ENCODE results near the gene ACTG2. TPM values are rescaled to one million over a fixed set of nuclear protein-coding genes. Genes with fewer than 3 reads are reported as not detected.
A peak's percentile ranks its signal among the peaks of the same experiment; 100 is the strongest.
"Not testable (repeated sequence)": the region's sequence is repeated elsewhere in the genome, so short reads cannot be mapped to it uniquely, and the experiment has no call there.

ACTG2 gene
- total RNA-seq, 2 donors from 2014 or later = 12.1 to 13.5 TPM

DNA sequence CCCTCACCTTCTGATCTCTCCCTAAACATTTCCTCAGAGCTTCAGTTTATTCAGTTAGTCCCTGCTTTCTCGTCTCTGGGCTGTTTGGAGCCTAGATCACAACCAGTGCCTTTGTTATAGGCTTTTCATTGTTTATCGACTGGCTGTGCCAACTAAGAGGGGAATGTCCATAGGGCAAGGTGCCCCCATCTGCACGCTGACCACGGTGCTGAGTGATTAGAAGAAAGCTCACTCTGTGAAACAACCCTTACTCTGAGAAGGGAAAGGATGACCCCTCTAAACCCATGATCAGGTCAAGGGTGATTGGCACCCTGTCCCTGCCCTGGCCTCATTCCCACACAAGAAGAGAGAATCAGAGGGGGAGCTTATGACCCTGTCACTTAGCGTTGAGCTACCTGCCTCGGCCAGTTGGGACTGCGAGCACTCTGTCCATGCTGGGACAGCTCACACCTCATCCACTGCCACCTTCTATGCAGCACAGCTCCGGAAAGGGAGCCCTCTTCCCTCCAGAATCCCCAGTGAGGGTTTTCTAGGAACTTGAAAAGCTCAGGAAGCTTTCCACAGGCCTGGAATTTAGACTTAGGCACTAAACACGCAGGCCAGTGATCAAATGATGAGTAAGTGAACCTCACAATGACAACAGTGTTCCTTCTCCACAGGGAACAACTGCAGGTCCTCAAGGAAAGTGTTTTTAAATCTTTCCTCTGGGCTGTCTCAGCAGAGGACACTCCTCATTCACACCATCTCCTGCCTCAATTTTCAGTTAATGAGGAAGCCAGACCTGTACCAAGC lies 2.3 kb upstream of the ACTG2 start:
- intact Hi-C loops (cut with DNase I) = no loop called here
- no peak for ATAC-seq
- no peak for DNase-seq

DNA sequence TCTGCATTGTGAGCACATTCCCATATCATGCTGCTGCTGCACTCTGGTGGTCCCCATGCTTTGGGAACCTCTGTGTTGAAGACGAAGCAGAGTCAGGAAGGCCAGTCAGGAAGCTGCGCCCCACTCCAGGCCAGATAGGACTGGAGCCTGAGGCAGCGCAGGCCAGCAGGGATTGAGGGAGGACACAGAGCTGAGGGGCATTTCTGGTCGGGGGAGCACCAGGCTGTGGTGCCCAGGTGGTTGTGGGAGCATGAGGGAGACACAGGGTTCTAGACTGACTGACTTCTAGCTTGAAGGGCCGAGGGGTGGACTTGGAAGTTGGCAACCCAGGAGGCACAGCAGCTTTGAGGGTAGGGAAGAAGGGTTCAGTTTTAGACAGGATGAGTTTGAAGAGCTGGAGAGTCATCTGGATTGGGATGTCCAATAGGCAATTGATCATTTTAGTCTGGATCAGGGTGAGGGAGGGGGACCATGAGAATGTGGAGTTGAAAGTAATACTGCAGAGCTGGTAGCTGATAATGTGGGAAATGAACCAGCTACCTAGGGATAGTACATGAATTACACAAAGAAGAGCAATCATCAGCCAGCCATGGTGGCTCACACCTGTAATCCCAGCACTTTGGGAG lies 1.4 kb upstream of the ACTG2 start:
- no peak for ATAC-seq
- intact Hi-C loops (cut with DNase I) = no loop called here
- no peak for DNase-seq

DNA sequence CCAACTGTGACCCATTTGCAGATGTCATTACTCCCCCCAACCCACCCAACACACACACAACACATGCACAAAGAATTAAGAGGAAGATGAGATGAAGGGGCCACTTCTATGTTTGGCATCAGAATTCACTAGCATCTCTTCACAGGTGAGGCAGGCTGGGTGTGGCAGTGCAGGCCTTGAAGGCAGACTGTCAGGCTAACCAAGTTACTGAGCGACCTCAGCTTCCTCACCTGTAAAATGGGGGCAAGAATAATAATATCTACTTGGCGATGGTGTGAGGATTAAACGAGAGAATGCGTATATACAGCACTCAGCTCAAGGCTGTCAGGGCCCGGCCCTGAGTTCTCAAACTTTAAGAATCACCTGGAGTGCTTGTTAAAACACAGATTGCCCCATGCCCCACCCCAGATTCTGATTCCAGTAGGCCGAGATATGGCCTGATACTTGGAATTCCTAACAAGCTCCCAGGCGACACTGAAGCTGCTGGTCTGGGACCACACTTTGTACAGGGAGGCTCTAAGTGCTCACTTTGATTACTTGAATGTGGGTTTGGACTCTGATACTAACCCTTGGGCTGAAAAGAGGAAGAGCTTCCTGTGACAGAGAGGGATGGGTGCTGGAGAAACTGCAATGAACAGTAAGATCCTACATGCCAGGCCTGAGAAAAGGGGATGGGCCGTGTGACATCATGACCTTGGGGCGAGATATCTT lies 1.1 kb downstream of the ACTG2 start:
- DNase-seq (no peak), ATAC-seq (no peak)
- intact Hi-C loops (cut with DNase I) = no loop called here

DNA sequence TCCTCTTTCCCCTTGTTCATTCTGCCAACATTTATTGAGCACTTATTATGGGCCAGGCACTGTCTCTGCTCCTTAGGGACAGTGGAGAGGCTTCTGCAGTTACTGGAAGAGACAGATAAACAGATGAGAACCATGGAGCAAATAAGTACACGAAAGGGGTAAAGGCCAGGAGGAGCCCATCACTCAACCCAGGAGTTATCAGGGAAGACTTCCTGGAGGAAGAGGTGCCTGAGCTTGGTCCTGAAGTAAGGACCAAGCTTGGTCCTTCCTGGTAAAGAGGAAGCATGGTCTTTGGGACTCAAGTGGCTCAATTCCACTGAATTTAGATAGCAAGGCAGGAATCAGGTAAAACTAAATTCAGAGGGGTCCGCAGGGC lies 1.7 kb downstream of the ACTG2 start:
- intact Hi-C loops (cut with DNase I) = no loop called here
- ATAC-seq = no peak
- DNase-seq = no peak

DNA sequence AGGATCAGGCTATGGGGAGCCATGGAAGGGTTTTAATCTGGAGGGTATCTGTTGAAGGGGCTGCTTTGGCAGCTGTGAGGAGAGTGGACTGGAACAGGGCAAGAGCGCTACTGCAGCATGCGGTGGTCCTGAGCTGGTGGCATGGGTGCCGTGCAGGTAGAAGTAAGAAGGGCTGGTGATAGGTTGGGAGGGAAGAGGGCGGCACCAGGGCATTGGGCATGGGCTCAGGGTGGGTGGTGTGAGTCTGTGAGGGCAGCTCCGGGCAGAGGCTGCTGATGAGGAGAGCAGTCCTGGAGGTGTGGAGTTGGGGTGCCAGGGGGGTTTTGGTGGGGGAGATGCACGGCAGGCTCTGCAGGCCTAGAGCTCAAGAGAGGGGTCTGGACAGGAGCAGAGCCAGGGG lies 2.1 kb downstream of the ACTG2 start:
- DNase-seq (no peak), ATAC-seq (no peak)
- intact Hi-C loops (cut with DNase I) = no loop called here

DNA sequence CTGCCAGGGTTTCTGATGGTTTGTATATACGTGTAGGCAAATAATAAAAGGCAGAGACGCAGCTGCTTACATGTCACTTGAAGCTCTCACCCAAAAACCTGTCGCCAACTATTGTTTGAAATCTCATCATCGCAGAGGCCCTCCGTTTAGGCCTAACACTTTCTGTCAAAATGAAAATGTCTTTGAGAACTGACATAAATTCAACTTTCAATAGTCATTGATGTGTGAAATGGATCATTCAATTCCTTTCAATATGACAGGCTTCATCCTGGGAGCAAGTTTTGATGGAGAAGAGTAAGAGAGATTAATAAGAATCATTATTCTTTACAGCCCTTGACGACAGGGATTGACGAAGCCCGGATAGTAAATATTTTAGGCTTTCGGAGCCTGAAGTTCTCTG lies 2.7 kb downstream of the ACTG2 start:
- ATAC-seq = no peak
- intact Hi-C loops (cut with DNase I) = no loop called here
- DNase-seq = no peak

DNA sequence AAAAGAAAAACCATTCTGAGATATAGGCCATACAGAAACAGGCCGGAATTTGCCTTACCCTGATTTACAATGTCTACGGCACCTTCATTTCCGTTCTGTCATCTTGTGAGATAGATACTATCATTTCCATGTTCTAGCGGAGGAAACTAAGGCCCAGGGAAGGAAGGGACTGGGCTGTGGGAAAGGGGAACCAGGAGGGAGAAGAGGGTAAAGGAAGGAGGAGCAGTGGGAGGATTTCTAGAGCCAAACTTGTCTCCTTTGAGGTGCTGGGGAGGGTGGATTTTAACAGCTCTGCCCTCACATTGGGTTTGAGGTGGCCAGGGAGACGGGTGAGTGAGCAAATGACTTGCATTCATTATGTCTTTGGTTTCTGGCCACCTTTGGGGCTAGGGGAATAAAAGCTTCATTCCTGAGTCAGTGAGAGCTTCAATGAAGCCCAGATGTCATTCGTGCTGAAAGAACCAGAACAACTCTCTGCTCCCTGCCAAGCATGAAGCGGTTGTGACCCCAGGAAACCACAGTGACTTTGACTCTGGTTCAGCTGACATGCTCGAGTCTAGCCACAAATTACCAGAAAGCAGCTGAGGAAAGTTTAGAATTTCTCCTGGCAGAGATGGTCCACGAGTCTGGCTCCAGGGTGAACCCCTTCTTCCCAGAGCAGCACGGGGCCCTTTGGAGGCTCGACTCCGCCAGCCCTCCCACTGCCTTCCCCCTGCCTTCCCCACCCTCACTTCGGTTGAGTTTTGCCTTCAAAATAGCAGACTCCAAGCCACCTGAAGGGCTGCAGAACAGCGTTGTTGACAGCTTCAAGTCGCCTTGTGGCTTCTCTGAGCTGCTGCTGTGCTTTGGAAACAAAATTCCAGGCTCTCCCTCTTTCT lies 3.8 kb downstream of the ACTG2 start:
- peak; percentile 71 to 74 for ATAC-seq
- DNase-seq = no peak
- intact Hi-C loops (cut with DNase I) = no loop called here

DNA sequence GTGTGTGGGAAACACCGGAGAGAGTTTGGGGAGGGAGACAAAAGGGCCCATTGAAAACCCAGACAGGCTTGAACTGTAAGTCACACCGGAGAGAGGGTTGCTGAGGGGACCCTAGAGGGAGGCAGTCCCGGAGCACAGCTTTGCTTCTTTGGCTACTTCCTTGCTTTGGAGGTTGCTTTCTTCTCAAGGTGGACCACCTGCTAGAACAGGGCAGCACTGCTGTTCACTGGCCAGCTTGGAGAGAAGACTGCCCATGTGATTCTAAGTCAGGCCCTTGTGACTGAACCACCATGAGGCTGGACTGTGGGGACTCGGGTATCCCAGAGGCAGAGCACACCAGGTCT lies 4.4 kb downstream of the ACTG2 start:
- intact Hi-C loops (cut with DNase I) = no loop called here
- ATAC-seq (no peak), DNase-seq (no peak)

DNA sequence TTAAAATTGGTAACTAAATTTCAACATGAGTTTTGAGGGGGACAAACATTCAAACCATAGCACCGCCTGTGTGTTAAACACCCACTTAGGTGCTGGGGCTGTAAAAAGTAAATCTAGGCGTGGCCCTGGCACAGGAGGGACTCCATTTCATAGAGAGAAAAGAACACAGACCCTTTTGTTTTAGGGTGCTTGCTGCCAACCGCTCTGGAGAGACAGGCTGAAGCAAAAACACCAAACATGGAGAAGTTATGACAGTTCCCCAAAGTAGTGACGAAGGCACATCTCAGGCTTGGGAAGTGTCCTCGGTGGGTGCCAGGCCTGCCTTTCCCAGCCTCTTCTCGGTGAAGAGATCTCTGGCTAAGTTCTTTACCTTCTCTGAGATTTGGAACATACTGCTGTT lies 5.1 kb downstream of the ACTG2 start:
- DNase-seq (no peak), ATAC-seq (no peak)
- intact Hi-C loops (cut with DNase I) = no loop called here

DNA sequence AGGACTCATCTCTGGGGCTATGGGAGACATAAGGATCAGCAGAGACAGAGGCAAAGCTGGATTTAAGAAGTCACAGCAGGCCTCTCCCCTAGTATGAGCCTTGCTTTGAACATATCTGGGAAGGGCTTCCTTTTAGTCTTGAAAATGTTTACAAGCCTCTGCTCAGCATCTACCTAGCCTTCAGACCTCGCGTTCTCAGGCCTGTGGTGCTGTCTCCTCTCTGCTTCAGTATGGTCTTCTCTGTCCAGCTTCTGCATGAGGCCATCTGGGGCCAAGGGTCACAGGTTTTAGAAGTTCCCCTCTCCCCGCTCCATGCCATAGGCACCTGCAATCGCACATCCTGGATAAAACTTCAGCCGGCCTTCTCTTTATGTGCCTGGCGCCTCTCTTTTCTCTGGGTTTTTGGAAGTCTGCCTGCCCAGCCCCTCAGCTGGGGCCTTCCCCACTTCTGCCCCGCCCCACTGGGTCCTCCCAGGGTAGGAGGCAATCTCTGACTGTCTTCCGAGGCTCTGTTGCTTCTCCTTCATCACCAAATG lies 7.1 kb downstream of the ACTG2 start:
- DNase-seq = no peak
- intact Hi-C loops (cut with DNase I) = no loop called here
- no peak for ATAC-seq

DNA sequence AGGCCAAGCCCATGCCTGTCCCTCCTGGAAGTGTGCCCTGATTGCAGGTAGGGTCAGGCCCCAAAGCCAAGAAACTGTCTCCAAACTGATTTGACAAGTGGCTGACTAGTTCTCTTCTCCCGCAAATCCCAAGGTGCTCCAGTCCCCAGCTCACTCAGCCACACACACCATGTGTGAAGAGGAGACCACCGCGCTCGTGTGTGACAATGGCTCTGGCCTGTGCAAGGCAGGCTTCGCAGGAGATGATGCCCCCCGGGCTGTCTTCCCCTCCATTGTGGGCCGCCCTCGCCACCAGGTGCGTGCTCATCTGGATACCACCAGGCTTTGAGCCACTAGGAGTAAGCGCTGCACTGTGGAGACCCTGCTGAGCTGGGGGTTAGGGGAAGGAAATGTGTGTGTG lies 8.3 kb downstream of the ACTG2 start:
- DNase-seq (no peak), ATAC-seq (no peak)
- intact Hi-C loops (cut with DNase I) = no loop called here

DNA sequence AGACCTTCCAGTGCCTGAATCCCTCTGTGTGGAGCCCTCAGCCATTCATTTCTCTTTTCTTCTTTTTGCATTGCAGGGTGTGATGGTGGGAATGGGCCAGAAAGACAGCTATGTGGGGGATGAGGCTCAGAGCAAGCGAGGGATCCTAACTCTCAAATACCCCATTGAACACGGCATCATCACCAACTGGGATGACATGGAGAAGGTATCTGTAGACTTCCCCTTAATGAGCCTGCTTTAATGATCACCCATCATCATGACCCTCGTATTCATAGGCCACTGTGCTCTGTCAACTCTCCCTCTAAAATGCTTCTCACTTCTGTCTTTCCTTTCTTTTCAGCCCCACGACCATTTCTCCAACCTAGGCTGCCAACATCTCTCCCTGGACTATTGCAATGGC lies 9.5 kb downstream of the ACTG2 start:
- intact Hi-C loops (cut with DNase I) = no loop called here
- no peak for ATAC-seq
- no peak for DNase-seq

DNA sequence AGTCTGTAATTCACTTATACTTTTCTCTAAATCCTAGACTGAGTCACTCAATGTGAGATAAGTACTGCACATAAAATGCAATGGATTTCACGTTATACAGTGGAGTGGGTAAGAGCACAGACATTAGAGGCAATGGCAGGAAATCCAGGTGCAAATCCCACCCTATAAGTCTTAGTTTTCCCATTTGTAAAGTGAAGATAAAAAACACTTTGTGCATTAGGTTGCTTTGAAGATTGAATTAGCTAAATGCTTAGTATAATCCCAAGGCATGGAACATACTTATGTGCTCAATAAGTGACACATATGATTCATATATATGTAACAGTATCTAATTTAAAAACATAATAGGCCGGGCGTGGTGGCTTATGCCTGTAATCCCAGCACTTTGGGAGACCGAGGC lies 10.5 kb downstream of the ACTG2 start:
- no peak for ATAC-seq
- no peak for DNase-seq
- intact Hi-C loops (cut with DNase I) = no loop called here

DNA sequence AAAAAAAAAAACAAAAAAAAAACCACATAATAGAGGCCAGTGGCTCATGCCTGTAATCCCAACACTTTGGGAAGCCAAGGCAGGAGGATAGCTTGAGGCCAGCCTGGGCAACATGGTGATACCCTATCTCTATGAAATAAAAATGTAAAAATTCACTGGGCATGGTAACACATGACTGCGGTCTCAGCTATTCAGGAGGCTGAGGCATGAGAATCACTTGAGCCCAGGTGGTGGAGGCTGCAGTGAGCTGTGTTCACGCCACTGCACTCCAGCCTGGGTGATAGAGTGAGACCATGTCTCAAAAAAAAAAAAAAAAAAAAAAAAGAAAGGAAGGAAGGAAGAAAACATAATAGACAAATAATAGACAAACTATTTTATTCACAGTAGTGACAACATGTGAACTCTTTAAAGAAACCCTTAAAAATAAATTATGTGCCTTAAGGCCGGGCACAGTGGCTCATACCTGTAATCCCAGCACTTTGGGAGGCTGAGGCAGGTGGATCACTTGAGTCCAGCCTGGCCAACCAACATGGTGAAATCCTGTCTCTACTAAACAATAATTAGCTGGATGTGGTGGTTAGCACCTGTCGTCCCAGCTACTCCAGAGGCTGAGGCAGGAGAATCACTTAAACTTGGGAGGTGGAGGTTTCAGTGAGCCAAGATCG lies 11.3 kb downstream of the ACTG2 start:
- DNase-seq; intact Hi-C loops (cut with DNase I); ATAC-seq: not testable (repeated sequence)

DNA sequence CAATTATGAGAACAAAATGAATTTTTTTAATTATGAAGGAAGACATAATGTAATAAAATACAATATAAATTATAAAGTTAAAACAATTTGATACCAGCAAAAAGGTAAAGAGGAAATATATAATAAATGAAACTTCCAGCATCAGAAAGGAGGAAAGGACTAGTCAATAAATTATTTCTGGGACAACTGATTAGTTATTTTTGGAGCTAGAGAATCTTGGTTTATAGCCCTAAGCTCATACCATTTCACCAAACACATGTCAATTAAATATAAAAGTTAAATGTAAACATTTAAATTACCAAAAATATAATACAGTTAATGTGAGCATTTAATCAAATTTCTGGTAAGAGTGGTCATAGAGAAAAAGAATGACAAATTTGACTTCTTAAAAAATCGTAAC lies 12.1 kb downstream of the ACTG2 start:
- ATAC-seq (no peak), DNase-seq (no peak)
- intact Hi-C loops (cut with DNase I) = no loop called here

DNA sequence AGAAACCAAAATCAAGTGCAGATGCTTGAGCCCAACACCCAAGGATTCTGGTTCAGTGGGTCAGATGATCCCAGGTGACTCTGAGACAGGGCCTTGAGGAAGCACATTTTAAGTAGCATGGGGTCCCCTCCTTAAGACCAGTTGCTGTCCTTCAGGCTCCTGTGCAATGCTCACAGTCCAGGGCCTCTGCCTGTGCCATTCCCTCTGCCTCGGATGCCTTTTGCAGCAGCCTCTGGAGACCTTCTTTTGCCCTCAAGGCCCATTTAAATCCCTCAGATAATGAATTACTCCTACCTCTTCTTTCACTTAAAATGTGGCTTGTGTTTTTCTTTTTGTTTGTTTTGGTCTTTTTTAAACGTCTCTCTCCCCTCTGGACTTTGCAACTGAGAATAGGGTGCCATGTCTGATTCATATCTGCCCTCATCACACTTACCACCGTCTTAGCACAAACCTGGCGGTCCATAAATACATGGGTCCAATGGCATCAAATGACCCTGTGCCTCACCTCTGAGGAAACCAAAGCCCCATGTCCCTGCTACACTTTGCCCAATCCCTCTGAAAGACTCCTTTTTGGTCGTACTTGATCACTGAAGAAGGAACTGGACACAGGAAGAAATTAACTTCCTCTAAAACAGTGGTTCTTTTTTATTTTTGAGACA lies 14.2 kb downstream of the ACTG2 start:
- no peak for DNase-seq
- intact Hi-C loops (cut with DNase I) = no loop called here
- ATAC-seq = no peak

DNA sequence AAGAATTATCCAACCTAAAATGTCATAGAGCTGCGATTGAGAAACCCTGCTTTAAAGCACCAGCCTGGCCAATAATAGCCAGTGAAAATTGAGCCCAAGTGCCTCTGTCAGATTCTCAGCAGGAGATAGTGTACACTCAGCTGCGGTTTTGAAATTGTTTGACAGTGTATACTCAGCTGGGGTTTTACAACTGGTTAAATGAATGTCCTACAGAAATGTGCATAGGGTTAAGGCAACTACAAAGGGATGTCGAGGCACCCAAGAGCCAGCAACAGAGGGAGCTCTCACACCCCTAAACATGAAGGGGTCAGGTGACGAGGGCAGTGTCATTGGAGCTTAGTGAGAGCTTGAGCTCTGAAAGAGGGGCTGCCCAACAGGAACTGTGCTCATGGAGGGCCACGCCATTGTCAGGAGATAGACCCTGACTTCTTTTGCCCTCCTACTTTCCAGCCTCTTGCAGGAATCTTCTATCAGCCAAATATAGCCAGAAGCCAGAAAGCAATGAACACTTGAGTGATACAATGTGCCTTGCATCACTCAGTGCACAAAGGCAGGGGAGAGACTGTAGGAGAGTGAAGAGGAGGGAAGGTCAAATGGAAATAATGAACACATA lies 15.1 kb downstream of the ACTG2 start:
- DNase-seq (no peak), ATAC-seq (peak in 1 of 2 donors; percentile 32)
- intact Hi-C loops (cut with DNase I) = no loop called here
